Ascending aorta (tissue), 2 donors: ENCODE measurements around the gene ZMYM5. TPM values are rescaled to one million over a fixed set of nuclear protein-coding genes. Genes with fewer than 3 reads are reported as not detected.
"Not testable (repeated sequence)": the region's sequence is repeated elsewhere in the genome, so short reads cannot be mapped to it uniquely, and the experiment has no call there.

Experiments
- DNase-seq, 2 donors: peaks; one replicate each; pipeline ENCODE4 v3.0.0-alpha.2; 2019; ENCODE audit warnings: low spot score in 2 of 2
- H3K27ac ChIP-seq, 2 donors: fragments of 200-600 bp; sonication (generic); one replicate each; pipeline ENCODE4 v1.5.1; 2016 to 2017; ENCODE audit warnings: mild to moderate bottlenecking in 1 of 2
- H3K27me3 ChIP-seq: fragments of 200-600 bp; sonication (generic); one replicate; pipeline ENCODE4 v1.5.1; 2017
- H3K36me3 ChIP-seq, 2 donors: fragments of 200-600 bp; sonication (generic); one replicate each; pipeline ENCODE4 v1.5.1; 2016
- H3K4me1 ChIP-seq, 2 donors: fragments of 200-600 bp; sonication (generic); one replicate each; pipeline ENCODE4 v1.5.1; 2016 to 2017; ENCODE audit warnings: mild to moderate bottlenecking in 1 of 2
- H3K4me3 ChIP-seq, 2 donors: fragments of 200-600 bp; sonication (generic); one replicate each; pipeline ENCODE4 v1.5.1; 2016 to 2017; ENCODE audit warnings: mild to moderate bottlenecking in 1 of 2
- H3K9me3 ChIP-seq, 2 donors: fragments of 200-600 bp; sonication (generic); one replicate each; pipeline ENCODE4 v1.5.1; 2016
- intact Hi-C: fragments of 100-400 bp; cut with DNase I; formaldehyde crosslinking; loops from one replicate; pipeline ENCODE4 v1.15.1; 2023
- total RNA-seq: library from RNA; depleted of rRNA; stranded (reverse); fragments of >200 nt; gene quantifications from one replicate; pipeline ENCODE4 v1.1.0, GENCODE V29; 2016
- TF ChIP-seq, protein P1 (sequence below), 3 experiments: fragments of 200-600 bp in 2 of 3; fragments of 450-650 bp in 1 of 3; sonication (generic) in 2 of 3; IDR thresholded peaks; one replicate each; pipeline ENCODE4 v1.5.1; 2016 to 2019; ENCODE audit warnings: antibody characterized with exemption in 3 of 3, mild to moderate bottlenecking in 1 of 3, moderate library complexity in 1 of 3

Gene ZMYM5
- total RNA-seq, 1 donor from 2014 or later, result 14.2 TPM

DNA sequence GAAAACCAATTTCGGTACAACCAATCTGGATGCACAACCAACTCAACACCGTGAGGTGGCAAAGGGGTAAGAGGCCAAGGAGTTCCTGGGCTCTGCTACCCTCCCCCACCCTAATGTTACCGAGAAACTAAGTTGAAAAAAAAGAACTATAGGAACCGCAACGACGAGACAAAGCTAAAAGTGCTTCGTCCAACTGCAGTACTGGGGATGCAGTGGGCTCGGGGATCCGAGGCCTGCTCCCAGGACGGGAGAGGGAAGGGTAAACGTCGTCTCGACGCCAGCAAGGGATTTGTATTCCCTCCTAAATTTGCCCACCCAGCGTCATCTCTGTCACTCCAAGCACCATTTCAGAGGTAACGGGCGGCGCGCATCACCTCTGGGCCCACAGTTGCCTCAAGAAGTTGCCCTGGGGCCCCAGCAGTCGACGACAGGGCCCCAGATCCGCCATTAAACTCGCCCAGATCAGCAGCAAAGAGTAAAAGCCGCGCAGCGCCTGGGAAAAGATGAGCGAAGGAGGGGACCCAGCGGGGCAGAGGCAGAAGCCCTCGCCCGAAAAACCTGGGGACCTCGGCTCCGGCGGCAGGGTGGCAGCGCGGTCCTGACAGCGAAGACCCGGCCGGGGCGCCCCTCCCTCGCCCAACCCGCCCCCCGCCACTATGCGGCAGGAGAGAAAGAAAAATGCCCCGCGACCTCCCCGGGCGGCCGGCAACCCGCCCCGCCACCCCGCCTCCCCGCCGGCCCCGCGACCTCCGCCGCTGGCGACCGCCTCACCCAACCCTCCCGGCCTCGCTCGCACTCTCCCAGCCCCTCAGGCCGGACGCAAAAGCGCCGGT, 752 bp downstream of the ZMYM5 start:
- Histone ChIP-seq H3K4me1 (peaks cover 4 to 26% of the 10 kb centered on the region in 2 donors), H3K27ac (peak overlapping the region; percentile 97 to 99), H3K9me3 (no peaks in the 10 kb centered on the region), H3K36me3 (no peaks in the 10 kb centered on the region), H3K4me3 (peak overlapping the region; percentile 78 to 79), H3K27me3 (no peaks in the 10 kb centered on the region)
- peak in 1 of 2 donors; percentile 68 for DNase-seq
- TF ChIP-seq, protein P1, sequence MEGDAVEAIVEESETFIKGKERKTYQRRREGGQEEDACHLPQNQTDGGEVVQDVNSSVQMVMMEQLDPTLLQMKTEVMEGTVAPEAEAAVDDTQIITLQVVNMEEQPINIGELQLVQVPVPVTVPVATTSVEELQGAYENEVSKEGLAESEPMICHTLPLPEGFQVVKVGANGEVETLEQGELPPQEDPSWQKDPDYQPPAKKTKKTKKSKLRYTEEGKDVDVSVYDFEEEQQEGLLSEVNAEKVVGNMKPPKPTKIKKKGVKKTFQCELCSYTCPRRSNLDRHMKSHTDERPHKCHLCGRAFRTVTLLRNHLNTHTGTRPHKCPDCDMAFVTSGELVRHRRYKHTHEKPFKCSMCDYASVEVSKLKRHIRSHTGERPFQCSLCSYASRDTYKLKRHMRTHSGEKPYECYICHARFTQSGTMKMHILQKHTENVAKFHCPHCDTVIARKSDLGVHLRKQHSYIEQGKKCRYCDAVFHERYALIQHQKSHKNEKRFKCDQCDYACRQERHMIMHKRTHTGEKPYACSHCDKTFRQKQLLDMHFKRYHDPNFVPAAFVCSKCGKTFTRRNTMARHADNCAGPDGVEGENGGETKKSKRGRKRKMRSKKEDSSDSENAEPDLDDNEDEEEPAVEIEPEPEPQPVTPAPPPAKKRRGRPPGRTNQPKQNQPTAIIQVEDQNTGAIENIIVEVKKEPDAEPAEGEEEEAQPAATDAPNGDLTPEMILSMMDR (IDR thresholded peaks at IDR 0.05), result no peak
- intact Hi-C loops, result loop anchor here (1.0 to 10.0 kb wide), 7 partner anchors 16 to 842 kb away; partner anchors contain the start of genes IFT88, IL17D, MPHOSPH8 and PSPC1

DNA sequence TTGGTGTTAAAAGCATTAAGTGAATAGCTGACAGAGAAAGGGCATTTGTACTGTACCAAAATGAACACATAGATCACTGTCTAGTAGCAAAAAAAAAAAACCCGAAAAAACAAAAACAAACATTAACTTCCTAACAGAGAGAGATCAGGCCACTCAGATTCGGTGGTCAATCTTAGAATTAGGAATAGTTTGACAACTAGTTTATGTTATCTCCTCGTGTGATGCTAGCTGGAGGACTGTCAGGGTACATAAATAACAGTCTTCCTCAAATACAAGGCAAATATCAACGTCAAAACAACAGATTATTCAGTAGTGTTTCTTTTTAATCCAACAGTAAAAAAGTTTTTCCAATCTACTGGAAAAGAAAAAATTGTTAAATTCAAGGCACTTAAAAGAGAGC, 1.7 kb downstream of the ZMYM5 start:
- Histone ChIP-seq H3K4me1 (peaks cover 4 to 26% of the 10 kb centered on the region in 2 donors), H3K36me3 (no peaks in the 10 kb centered on the region), H3K27me3 (no peaks in the 10 kb centered on the region), H3K4me3 (peak overlapping the region; percentile 78 to 79), H3K9me3 (no peaks in the 10 kb centered on the region), H3K27ac (peak overlapping the region; percentile 97 to 99)
- intact Hi-C loops, result loop anchor here (5.0 to 10.0 kb wide), 3 partner anchors 256 to 843 kb away; partner anchors contain the start of genes IFT88 and IL17D
- DNase-seq, result no peak
- TF ChIP-seq, protein P1 (IDR thresholded peaks at IDR 0.05), result no peak

DNA sequence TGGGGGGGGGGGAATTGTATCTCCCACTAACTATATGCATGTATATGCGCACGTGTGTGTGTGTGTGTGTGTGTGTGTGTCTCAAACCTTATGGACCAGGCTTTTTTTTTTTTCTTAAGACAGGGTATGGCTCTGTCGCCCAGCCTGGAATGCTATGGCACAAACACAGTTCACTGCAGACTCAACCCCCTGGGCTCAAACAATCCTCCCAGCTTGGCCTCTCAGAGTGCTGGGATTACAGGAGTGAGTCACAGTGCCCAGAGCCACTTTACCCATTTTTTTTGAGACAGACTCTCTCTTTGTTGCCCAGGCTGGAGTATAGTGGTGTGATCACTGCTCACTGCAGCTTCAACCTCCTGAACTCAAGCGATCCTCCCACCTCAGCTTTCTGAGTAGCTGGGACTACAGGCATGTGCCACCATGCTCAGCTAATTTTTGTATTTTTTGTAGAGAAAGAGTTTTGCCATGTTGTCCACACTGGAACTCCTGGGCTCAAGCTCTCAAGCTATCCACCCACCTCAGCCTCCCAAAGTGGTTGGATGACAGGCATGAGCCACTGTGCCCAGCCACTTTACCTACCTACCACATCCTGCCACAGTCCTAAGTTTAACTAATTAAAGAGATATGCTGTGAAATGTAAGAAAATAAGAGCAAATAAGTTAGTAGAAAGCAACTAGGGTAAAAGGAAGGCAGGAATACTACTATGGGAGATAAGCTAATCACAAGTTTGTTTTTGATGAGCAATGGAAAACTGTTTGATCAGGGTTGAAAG, 2.4 kb downstream of the ZMYM5 start:
- Histone ChIP-seq H3K4me3 (peak overlapping the region; percentile 78 to 79), H3K27ac (peak overlapping the region; percentile 97 to 99), H3K9me3 (no peaks in the 10 kb centered on the region), H3K27me3 (no peaks in the 10 kb centered on the region), H3K4me1 (peaks cover 4 to 26% of the 10 kb centered on the region in 2 donors), H3K36me3 (no peaks in the 10 kb centered on the region)
- DNase-seq, result peak in 1 of 2 donors; percentile 67
- TF ChIP-seq, protein P1 (IDR thresholded peaks at IDR 0.05), result no peak
- intact Hi-C loops, result loop anchor here (5.0 to 10.0 kb wide), 3 partner anchors 256 to 844 kb away; partner anchors contain the start of genes IFT88 and IL17D

DNA sequence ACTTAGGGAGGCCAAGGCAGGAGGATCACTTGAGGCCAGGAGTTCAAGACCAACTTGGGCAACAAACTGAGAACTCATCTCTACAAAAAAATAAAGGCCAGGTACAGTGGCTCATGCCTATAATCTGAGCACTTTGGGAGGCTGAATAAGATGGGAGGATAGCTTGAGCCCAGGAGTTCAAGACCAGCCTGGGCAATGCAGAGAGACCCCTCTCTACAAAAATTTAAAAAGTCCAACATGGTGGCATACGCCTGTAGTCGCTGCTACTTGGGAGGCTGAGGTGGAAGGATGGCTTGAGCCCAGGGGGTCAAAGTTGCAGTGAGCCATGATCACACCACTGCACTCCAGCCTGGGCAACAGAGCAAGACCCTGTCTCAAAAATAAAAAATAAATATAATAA, 5.8 kb downstream of the ZMYM5 start:
- H3K4me3 ChIP-seq, H3K9me3 ChIP-seq, intact Hi-C loops, H3K27me3 ChIP-seq, DNase-seq, H3K27ac ChIP-seq: not testable (repeated sequence)
- Histone ChIP-seq H3K36me3 (peaks cover 6 to 13% of the 10 kb centered on the region in 2 donors), H3K4me1 (peaks cover 4 to 26% of the 10 kb centered on the region in 2 donors)

GRCh38 chr13:19852766-19853165, 10.7 kb downstream of the ZMYM5 start:
- DNase-seq, result no peak
- H3K36me3 ChIP-seq, result peaks cover 21 to 47% of the 10 kb centered on the region in 2 donors
- intact Hi-C loops, result no loop called here
- TF ChIP-seq, protein P1 (IDR thresholded peaks at IDR 0.05), result no peak
- H3K4me3 ChIP-seq, result no peak overlapping the region
- no peaks in the 10 kb centered on the region for H3K27me3 ChIP-seq
- peaks cover 0 to 8% of the 10 kb centered on the region in 2 donors for H3K4me1 ChIP-seq
- H3K9me3 ChIP-seq, result no peaks in the 10 kb centered on the region
- no peak overlapping the region for H3K27ac ChIP-seq
